ENCODE results near the gene GANAB.
A peak's percentile ranks its signal among the peaks of the same experiment; 100 is the strongest.
"Not testable (repeated sequence)": the region's sequence is repeated elsewhere in the genome, so short reads cannot be mapped to it uniquely, and the experiment has no call there.

Gene GANAB

DNA sequence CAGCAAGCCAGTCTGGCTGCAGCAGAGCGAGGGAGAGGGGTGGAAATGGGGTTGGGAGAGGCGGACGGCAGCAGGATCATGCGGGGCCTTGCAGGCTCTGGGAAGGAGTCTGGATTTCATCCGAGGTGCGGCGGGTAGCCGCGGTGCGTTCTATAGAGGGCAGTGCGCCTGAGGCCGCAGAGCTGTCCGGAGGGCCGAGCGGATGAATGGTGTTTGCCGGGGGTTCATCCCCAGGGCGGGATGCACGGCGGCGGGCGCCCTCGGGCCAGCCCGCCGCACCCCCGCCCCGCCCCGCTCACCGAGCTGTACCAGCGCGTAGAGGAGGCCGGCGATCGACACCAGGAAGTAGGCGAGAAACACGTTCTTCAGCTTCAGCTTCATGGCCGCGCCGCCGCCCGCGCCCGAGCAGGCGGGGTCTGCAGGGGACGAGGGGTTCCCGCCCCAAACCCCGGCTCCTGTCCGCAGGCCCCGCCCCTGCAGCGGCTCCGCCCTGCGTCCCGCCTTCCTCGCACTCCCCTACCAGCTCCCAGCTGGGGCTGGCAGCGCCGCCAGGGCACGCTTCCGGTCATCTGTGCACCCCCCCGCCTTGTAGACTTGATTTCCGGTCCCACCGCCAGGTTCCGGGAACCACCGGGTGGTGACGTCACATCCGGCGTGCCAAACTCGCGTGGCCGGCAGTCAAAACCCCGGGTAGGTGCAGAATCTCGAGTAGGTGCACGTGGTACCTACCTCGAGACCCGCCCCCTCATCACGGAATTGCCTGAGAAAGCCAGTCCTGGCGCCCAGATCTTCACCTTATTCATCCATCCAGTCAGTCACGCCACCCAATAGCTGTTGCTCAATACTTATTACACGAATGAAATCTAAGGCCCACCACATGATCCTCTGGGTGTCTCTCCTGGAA lies 24.6 kb downstream of the GANAB start, which contains the start of gene B3GAT3:
Gene B3GAT3 (minus strand): TSS at position 420 of the 904 bp plus-strand sequence. CDS start 39 bp downstream, at position 381.
- DNase-seq (ENCODE audit: low read depth, low spot score): peak; percentile 100

DNA sequence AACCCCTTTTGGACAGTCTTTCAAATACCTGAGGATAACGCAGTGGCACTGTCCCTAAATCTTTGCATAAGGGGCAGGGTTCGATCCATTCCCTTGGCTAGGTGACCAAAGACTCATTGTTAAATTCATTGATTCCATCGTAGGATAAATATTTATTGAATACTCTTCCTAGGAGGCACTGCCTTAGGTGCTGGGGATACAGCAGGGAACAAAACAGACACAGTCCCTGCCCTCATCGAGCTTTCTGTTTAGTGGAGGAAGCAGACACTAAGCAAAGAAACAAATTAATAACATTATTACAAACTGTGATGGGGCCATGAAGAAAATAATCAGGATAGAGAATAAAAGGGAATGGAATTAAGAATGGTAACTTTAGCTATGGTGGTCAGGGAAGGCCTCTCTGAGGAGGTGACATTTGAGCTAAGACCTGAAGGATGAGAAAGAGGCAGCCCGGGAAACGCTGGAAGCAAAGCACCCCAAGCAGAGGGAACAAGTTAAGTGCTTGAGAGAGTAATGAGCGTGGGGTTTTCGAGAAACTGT lies 25.3 kb downstream of the GANAB start:
- DNase-seq (ENCODE audit: low read depth, low spot score): no peak

DNA sequence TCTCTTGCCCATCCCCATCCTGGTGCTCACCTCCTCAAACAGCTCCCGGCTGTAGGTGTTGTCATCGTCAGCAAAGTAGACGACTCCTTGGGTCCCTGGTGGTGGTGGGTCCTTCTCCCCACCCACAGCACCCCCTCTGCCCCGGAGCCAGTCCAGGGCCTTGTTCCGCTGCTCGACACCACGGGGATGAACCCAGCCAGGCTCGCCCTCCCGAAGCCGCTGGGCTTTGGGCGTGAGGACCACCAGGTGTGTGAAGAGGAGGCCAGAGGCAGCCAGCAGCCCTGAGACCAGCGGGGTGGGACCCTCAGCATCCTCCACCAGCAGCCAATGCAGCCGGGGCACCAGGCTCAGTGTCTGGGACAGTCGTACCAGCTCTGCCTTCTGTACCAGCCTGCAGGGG lies 29.5 kb downstream of the GANAB start:
- DNase-seq (ENCODE audit: low read depth, low spot score): not testable (repeated sequence)

DNA sequence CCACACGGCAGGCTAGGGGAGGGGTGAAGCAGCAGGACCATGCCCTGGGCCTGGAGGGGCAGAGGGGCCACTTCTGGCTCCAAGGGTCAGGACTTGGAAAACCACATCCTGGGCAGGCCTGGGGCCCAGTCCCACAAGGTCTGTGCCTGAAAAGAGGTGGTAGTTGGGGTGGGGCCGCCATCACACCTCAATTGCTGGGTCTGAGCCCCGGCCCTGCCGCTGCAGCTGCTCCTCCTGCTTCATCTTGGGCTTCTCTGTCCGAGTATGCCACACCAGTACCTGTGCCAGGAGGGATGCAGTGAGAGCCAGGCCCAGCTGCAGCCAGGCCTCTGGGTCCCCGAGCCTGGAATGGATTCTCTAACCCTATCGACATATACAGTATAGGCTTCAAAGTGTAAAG lies 30.9 kb downstream of the GANAB start:
- no peak for DNase-seq (ENCODE audit: low read depth, low spot score)

DNA sequence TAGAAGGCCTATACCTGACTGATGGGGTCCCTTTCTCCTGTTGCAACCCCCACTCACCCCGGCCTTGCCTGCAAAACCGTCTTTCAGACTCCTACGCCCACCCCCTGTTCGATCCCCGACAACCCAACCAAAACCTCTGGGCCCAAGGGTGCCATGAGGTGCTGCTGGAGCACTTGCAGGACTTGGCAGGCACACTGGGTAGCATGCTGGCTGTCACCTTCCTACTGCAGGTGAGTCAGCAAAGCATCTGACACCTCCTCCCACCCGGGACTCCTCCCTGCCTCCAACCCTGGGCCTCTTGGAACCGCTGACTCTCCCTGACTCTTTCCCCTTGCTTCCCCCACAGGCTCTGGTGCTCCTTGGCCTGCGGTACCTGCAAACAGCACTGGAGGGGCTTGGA lies 32.1 kb downstream of the GANAB start:
- DNase-seq (ENCODE audit: low read depth, low spot score): no peak

DNA sequence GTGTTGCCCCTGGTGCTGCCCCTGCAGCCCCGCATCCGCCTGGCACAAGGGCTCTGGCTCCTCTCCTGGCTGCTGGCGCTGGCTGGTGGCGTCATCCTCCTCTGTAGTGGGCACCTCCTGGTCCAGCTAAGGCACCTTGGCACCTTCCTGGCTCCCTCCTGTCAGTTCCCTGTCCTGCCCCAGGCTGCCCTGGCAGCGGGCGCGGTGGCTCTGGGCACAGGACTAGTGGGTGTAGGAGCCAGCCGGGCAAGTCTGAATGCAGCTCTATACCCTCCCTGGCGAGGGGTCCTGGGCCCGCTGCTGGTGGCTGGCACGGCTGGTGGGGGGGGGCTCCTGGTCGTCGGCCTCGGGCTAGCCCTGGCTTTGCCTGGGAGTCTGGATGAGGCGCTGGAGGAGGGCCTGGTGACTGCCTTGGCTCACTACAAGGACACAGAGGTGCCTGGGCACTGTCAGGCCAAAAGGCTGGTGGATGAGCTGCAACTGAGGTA lies 33.1 kb downstream of the GANAB start:
- no peak for DNase-seq (ENCODE audit: low read depth, low spot score)

DNA sequence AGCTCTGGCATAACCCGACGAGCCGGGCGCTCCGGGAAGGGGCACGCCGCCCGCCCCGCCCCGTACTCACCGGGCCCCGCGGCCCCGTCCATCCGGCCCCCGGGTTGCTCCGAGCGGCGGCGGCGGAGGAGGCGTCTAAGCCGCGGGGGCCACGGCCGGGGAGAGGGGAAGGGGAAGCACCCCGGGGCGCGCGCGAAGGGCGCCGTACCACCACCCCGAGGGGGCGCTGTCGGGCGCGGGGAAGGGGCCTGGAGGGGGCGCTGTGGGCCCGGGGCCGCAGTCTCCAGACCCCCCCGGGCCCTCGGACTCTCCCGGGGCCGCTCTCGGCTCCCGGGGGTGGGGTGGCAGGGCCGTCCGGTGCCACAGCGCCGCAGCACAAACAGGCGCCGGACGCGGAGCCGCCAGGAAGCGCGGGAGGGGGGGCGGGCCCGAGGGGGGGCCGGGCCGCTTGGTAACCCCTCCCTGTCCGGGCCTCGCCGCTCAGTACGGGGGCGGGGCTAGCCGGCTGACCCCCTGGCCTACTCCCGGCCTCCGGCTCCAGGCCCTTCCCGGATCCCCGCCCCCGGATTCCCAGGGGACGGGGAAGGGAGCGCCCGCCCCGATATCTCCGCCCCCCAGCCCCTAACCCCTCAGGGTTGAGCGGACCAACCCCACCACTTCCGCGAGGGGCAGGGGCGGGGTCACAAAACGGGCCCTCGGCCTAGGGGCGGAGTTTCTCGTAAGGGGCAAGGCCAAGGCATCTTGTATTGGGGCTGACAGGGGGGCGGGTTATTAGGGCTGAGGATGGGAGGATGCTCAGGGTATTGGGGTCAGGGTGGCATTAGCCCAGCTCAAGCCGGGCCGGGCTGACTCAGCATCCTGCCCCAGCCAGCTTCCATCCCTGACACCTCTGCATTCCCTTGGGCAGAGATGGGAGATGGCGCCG lies 33.8 kb downstream of the GANAB start, which contains the start of the genes EML3 and ROM1:
Gene EML3 (minus strand): TSS at position 410 of the 925 bp plus-strand sequence. CDS start 318 bp downstream, at position 92.
Gene ROM1 (plus strand): TSS at position 892 of the 925 bp plus-strand sequence. CDS start 25 bp downstream, at position 917.
- DNase-seq (ENCODE audit: low read depth, low spot score): peak; percentile 87

DNA sequence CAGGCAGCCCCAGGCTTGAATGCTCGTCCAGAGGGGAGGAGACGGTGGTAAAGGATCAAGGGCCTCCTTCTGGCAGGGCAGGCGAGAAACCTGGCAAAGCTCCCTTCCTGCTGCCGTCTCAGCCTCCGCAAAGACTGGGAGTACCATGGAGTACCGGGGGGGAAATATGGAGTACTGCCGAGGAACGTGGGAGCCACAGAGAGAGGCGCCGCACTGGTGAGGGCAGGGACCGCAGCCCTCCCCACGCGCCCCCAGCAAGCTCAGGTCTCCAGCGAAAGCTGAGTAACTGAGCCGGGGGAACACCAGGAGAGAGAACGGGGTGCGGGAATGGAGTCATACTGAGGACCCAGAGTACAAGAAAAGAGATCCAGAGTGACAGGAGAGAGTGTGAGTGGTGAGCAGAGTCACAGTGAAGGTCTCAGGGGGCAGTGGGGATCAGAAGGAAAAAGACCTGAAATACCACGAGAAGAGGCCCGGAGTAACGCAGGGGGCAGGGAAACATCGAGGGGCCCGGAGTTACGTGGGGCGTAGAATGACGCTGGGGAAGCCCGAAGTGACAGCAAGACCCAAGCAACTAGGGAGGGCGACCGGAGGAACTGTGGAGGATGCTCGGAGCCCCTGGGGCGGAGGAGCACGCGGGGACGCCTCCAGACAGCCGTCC lies 34.6 kb downstream of the GANAB start:
- peak; percentile 87 for DNase-seq (ENCODE audit: low read depth, low spot score)

DNA sequence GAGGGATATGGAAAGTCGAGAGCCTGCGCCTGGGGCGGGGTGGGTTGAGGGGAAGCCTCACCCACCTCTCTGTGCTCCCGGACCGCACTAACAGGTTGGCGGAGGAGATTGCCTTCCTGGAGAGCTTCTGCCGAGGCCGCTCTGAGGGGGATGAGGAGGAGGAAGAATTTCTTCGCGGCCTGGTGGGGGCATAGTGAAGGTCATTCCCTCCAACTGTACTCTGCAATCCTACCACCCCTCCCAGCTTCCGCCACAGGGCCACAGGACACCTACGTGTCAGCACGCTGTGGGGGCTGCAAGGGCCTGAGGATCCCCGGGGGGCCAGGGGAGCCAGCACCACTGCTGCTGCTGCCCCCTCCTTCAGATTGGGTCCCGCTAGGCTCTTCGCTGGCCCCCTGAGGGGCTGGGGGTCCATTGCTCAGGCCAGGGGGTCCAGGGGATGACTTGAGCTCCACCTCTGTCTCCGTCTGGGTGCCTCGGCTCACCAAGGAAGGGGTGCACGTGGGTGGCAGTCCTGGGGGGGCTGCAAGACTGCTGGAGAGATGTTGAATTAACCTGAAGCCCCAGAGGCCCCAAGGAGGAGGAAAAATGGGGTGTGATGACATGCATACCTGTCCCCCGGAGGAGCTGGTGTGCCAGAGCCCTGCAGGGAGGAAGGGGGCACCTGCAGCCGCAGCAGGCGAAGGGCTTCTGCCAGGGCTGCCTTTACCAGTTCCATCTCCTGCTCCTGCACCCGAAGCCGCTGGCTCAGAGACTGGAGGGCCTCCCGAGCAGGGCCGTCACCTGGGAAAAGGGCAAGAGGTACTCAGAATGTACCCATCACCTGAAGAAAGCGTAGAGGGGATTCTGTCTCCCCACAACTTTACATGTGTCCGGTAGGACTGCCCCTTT lies 35.4 kb downstream of the GANAB start:
- no peak for DNase-seq (ENCODE audit: low read depth, low spot score)

DNA sequence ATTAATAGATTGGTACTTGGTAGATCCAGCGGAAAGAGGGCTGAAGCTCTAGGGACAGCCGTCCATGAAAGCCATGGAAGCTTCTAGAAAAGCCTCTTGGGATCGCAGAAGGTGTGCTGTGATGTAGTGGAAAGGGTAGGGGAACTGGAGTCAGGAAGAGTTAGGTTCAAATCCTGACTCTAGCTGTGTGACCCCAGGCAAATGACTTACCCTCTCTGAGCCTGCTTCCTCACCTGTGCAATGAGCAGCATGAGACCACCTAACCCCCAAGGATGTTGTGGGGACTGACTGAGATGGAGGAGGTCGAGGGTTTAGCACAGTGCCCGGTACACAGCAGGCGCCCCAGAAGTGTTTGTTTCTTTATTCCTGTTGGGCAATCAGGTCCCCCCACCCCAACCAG lies 36.0 kb downstream of the GANAB start:
- DNase-seq (ENCODE audit: low read depth, low spot score): no peak

DNA sequence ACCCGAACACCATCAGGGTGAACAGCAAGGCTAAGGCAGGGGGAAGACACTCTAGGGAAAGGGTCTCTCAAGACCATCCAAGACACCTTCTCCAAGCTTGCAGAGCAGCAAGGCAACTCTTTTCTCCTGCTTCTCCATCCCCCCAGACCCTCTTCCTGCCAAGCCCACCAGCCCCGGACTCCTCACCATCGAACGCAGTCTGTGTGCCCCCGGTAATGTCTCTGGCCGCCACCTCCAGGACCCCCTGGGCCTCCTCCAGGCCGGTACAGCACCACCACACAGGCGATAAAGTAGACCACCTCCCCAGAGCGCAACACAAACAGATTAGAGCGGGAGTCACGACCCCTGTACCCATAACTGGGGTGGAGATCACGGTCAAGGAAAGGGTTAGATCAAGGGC lies 37.6 kb downstream of the GANAB start:
- no peak for DNase-seq (ENCODE audit: low read depth, low spot score)

DNA sequence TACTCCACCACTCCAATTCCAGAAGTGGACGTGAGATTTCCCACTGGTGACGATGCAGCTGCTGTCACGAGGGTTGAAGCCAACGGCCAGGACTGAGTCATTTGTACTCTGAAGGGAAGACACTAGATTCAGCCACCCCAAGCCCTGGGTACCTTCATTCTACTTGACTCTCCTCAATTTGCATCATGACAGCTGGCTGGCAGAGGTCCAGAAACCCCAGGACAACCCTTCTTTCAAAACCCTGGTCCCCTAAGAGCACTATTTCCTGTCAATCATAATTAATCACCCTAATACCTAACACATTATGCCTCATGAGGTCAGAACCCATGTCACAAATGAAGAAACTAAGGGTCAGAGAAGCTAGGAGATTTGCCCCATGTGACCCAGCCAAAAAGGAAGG lies 38.7 kb downstream of the GANAB start:
- no peak for DNase-seq (ENCODE audit: low read depth, low spot score)

DNA sequence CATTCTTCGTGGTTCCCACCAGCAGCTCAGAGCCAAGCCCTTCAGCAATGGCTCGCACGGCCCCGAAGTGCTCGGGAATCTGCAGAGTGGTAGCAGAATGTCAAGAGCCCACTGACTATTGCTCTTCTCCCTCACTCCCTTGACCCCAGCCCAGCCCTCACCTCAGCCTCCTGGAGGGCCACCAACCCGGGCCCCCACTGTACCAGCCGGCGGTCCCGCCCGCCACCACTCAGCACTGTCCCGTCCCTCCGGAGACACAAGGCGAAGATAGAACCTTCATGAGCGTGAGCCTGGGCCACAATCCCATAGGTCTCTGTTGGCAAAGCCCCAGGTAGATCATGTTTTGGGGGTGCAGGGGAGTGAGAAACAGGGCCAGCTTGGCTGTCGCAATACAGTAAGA lies 40.5 kb downstream of the GANAB start:
- no peak for DNase-seq (ENCODE audit: low read depth, low spot score)

DNA sequence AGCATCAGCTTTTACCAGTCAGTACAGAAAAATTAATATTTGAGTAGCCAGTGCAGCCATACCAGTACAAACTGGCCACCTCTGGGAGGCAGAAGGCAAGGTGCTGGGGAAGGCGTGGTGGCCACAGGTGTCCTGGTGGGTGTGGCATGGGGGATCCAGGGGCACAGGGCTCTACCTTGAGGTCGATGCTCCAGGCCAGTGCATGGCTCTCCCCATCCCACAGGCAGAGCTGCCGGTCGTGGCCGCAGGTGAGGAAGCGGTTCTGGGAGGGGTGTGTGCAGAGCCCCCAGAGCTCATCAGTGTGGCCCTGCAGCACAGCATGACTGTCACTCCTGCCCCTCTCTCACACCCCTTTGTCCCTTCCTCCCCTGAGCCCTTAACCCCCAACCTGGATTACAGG lies 40.9 kb downstream of the GANAB start:
- DNase-seq (ENCODE audit: low read depth, low spot score): no peak

DNA sequence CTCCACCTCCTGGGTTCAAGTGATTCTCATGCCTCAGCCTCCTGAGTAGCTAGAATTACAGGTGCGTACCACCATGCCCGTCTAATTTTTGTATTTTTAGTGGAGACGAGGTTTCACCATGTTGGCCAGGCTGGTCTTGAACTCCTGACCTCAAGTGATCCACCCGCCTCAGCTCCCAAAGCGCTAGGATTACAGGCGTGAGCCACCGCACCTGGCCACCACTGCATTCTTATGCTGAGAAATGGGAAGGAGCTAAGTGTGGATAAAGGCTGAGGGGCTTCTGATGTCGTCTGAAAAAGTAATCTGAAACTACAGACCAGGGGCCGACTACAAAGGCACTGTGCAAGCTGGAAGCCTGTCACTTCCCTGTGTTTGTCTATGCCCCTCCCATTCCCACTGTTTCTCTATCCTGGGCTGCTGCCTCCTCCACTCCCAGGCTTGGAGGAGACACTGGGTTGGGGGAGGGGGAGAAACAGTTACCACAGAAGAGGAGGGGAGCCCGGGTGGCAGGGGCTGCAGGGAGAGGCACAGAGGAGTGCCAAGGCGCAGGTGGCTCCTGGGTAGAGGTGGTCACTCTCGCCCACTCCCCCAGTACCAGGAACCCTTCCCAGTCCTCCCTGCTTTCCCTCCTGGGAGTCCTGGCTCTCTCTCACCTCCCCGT lies 41.8 kb downstream of the GANAB start:
- DNase-seq (ENCODE audit: low read depth, low spot score): peak; percentile 47

DNA sequence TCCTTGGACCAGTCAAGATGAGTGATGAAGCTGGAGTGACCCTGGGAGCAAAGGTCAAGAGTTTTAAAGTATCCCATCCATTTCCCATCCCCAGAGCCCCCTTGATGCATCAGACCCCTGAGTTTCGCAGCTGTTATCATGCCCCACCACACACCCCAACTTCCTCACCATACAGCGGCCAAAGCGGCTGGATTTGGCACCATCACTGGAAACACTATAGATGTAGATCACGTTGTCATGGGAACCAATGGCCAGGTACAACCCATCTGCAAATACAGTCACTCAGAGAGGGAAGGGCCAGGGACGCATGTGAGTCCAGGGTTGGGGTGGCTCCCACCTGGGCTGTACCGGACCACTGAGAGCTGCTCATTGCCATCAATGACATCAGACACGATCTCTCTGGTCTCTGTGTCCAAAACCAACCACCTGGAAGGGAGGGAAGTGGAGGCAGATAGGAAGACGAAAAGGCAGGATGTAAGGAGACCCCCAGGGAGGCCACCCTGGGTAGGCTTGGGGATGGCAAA lies 42.6 kb downstream of the GANAB start:
- DNase-seq (ENCODE audit: low read depth, low spot score): no peak

DNA sequence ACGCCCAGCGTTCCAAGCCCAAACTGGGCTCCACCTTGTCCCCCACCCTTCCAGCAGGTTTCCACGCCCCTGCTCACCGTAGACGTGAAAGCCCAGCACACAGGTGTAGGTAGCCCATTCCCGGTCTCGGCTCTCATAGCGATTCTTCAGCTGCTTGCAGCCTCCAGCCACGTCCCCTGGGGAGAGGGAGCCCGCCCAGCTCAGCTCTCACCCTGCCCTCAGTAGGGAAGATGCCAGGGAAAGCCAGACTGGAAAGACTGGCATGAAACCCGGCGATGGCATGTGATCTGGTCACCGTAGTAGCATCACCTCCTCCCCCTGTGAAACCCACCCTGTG lies 43.4 kb downstream of the GANAB start:
- no peak for DNase-seq (ENCODE audit: low read depth, low spot score)

DNA sequence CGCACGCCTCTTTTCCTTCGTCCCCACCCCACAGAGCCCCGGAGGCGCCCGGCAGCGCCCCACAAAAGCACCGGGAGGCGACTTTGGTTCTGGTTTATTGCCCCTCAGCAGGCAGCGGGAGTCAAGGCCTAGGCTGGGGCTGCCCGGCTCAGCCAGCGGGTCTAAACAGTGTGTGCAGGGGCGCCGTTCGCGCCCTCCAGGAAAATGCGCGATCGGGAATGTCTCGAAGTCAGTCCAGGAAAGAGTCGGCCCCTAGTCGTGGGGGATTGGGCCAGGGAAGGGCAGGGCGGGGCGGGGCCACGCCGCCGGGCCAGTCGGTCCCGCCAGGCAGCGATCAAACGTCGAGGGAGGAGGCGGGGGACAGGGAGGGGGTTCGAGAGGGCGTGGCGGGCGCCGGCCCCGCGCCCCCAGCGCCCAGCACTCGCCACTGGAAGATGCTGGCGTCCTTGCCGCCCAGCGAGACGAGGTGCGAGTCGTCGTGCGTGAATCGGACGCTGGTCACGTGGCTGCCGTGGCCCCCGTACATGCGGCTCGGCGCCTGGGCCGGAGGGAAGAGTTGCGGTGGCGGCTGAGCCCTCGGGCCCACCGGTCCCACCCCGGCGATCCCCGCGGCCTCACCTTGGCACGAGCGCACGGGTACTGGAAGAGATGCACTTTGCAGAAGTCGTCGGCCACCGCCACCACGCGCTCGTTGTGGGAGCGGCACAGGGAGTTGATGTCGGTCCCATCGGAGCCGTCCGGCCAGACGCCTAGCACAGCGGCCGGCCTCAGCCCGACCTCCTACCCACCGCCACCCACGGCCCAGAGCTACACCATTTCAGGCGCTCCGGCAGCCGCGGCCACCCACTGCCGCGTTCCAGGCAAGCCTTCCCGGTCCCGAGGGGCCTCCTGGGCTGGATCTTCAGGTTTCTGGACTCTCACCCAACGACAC lies 44.0 kb downstream of the GANAB start:
- DNase-seq (ENCODE audit: low read depth, low spot score): peak; percentile 81
